DND-41 (cell line): ENCODE measurements around the gene TMEM145.

ENCODE experiments used
- EZH2 ChIP-seq: IDR thresholded peaks from 3 replicates; pipeline ENCODE4 v1.6.1; 2012; ENCODE audit warnings: borderline replicate concordance, low read depth, mild to moderate bottlenecking, moderate library complexity, low read length, inconsistent platforms; ENCODE audit not compliant: severe bottlenecking
- TF ChIP-seq, protein P1 (sequence below): IDR thresholded peaks from 2 replicates; pipeline ENCODE4 v1.5.1; 2012; ENCODE audit warnings: borderline replicate concordance, low read length, moderate library complexity, mild to moderate bottlenecking; ENCODE audit not compliant: poor library complexity, severe bottlenecking; ENCODE audit errors: extremely low read depth

DNA sequence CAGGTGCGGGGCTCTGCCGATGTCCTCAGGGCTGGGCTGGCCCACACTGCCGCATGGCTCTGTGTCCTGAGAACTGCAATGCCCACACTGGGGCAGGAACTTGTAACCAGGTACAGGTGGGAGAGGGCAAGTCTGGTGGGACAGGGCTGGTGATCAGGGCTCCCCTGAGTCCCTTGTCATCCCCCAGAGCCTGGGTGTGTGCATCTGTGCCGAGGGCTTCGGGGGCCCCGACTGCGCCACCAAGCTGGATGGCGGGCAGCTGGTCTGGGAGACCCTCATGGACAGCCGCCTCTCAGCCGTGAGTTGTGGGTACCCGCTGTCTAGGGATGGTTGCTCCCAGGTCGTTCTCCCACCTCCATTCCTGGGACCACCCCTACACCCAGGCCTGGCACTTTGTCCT, 42.8 kb downstream of the TMEM145 start:
- TF ChIP-seq, protein P1, sequence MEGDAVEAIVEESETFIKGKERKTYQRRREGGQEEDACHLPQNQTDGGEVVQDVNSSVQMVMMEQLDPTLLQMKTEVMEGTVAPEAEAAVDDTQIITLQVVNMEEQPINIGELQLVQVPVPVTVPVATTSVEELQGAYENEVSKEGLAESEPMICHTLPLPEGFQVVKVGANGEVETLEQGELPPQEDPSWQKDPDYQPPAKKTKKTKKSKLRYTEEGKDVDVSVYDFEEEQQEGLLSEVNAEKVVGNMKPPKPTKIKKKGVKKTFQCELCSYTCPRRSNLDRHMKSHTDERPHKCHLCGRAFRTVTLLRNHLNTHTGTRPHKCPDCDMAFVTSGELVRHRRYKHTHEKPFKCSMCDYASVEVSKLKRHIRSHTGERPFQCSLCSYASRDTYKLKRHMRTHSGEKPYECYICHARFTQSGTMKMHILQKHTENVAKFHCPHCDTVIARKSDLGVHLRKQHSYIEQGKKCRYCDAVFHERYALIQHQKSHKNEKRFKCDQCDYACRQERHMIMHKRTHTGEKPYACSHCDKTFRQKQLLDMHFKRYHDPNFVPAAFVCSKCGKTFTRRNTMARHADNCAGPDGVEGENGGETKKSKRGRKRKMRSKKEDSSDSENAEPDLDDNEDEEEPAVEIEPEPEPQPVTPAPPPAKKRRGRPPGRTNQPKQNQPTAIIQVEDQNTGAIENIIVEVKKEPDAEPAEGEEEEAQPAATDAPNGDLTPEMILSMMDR = no peak
- TF ChIP-seq EZH2 = no peak
